ENCODE measurements around the gene GSC2.

Gene GSC2

GRCh38 chr22:19181786-19182471 is 31.8 kb upstream of the GSC2 start:
- H3K4me3 ChIP-seq (ENCODE audit: low read depth, low read length): no peak overlapping the region
- DNase-seq (ENCODE audit: low read depth): no peak

GRCh38 chr22:19180740-19181410 is 30.8 kb upstream of the GSC2 start:
- H3K4me3 ChIP-seq (ENCODE audit: low read depth, low read length): no peak overlapping the region
- TF ChIP-seq CTCF (IDR thresholded peaks at IDR 0.05; ENCODE audit: control insufficient read depth, extremely low read depth, insufficient read depth): no peak
- DNase-seq (ENCODE audit: low read depth): no peak

More at GRCh38 chr22:19181786-19182471, 31.8 kb upstream of the GSC2 start:
- TF ChIP-seq CTCF (IDR thresholded peaks at IDR 0.05; ENCODE audit: control insufficient read depth, extremely low read depth, insufficient read depth): no peak

GRCh38 chr22:19180234-19180633 is 30.1 kb upstream of the GSC2 start:
- no peak for TF ChIP-seq CTCF (IDR thresholded peaks at IDR 0.05; ENCODE audit: control insufficient read depth, extremely low read depth, insufficient read depth)
- DNase-seq (ENCODE audit: low read depth): no peak
- no peak overlapping the region for H3K4me3 ChIP-seq (ENCODE audit: low read depth, low read length)

GRCh38 chr22:19179497-19180048 is 29.5 kb upstream of the GSC2 start:
- peak overlapping the region; percentile 59 for H3K4me3 ChIP-seq (ENCODE audit: low read depth, low read length)
- peak; percentile 71 for DNase-seq (ENCODE audit: low read depth)
- TF ChIP-seq CTCF (IDR thresholded peaks at IDR 0.05; ENCODE audit: control insufficient read depth, extremely low read depth, insufficient read depth): peak; percentile 82

- DNase-seq (ENCODE audit: low read depth): no peak
- no peak for TF ChIP-seq CTCF (IDR thresholded peaks at IDR 0.05; ENCODE audit: control insufficient read depth, extremely low read depth, insufficient read depth)
- H3K4me3 ChIP-seq (ENCODE audit: low read depth, low read length): peak within 1 kb of the TSS; percentile 70
These were observed 28.8 kb upstream of the GSC2 start, which contains the start of gene SLC25A1 for GRCh38 chr22:19178657-19179496. Gene SLC25A1 (minus strand): TSS chr22:19178736. CDS start chr22:19178673, 63 bp downstream.

GRCh38 chr22:19178065-19178656 is 28.1 kb upstream of the GSC2 start:
- no peak for DNase-seq (ENCODE audit: low read depth)
- H3K4me3 ChIP-seq (ENCODE audit: low read depth, low read length): peak overlapping the region; percentile 70
- TF ChIP-seq CTCF (IDR thresholded peaks at IDR 0.05; ENCODE audit: control insufficient read depth, extremely low read depth, insufficient read depth): no peak

All from LNCaP clone FGC (cell line).